Activated naive CD4-positive, alpha-beta T cell treated with anti-CD3 and anti-CD28 coated beads, Interleukin-2, amount 50 U/mL, for 72 hours (primary cell): ENCODE results near the gene ZNF354C. TPM values are rescaled to one million over a fixed set of nuclear protein-coding genes. Genes with fewer than 3 reads are reported as not detected.

Experiments used
- ATAC-seq, 2 donors: fragments of 150-1000 bp; cut with Tn5 transposase; 2 replicates each; pipeline ENCODE4 v1.10.0; 2021; ENCODE audit warnings: mild to moderate bottlenecking in 2 of 2, moderate library complexity in 2 of 2
- DNase-seq, 2 donors: peaks; one replicate each; pipeline ENCODE4 v3.0.0; 2021 to 2022; ENCODE audit warnings: low spot score in 2 of 2
- H3K27ac Mint-ChIP-seq, 2 donors: one replicate each; pipeline ENCODE4 v1.8.0; 2022; ENCODE audit warnings: mild to moderate bottlenecking in 2 of 2, mixed read lengths in 2 of 2
- H3K36me3 Mint-ChIP-seq, 2 donors: one replicate each; pipeline ENCODE4 v1.8.0; 2022; ENCODE audit warnings: mixed read lengths in 2 of 2
- H3K9me3 Mint-ChIP-seq, 2 donors: one replicate each; pipeline ENCODE4 v1.8.0; 2022; ENCODE audit warnings: mixed read lengths in 2 of 2
- total RNA-seq, 2 donors: library from RNA; stranded (reverse); gene quantifications; one replicate each; pipeline ENCODE4 v1.2.3, GENCODE V29; 2022

ZNF354C gene
- total RNA-seq, 2 donors from 2014 or later: 2.8 to 6.9 TPM

- H3K27ac Mint-ChIP-seq: no peak overlapping the region
- no peak for ATAC-seq
- no peaks in the 10 kb centered on the region for H3K36me3 Mint-ChIP-seq
- DNase-seq: peak in 1 of 2 donors; percentile 30
- peaks cover 0 to 4% of the 10 kb centered on the region in 2 donors for H3K9me3 Mint-ChIP-seq
These were observed 62.4 kb downstream of the ZNF354C start for GRCh38 chr5:179122411-179123108.

GRCh38 chr5:179123109-179123426 is 62.9 kb downstream of the ZNF354C start:
- ATAC-seq (no peak), DNase-seq (no peak)
- Mint-ChIP-seq H3K27ac (no peak overlapping the region), H3K9me3 (peaks cover 0 to 4% of the 10 kb centered on the region in 2 donors), H3K36me3 (no peaks in the 10 kb centered on the region)

DNA sequence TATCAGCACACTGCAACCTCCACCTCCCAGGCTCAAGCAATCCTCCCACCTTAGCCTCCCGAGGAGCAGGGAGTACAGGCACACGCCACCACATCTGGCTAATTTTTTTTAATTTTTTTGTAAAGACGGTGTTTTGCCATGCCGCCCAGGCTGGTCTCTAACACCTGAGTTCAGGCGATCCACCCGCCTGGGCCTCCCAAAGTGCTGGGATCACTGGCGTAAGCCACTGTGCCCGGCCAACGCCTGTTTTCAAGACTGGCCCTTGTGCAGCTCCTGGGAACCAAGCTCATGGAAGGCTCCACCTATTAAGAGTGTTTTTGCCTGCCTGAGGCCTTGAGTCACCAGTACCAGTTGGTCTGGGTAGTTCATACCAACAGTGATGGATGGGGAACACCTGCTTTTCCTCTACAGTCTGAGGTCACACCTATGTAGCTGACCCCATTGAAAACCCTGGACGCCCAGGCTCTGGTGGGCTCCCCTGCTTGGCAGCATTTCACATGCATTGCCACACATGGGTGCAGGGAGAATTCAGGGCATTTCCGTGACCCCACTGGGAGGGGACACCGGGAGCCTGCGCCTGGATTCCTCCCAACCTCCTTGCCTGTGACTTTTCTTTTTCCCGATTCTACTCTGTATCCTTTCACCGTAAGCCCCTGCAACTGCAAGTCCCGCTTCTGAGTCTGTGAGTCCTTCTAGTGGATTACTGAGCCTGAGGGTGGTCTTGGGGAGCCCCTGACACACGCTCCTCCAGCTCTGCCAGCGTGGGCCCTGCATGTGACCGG is 63.5 kb downstream of the ZNF354C start:
- Mint-ChIP-seq H3K27ac (peak overlapping the region in 1 of 2 donors; percentile 46), H3K9me3 (peaks cover 0 to 4% of the 10 kb centered on the region in 2 donors), H3K36me3 (no peaks in the 10 kb centered on the region)
- DNase-seq (peak in 1 of 2 donors; percentile 13), ATAC-seq (no peak)

- DNase-seq (peak in 1 of 2 donors; percentile 25), ATAC-seq (no peak)
- Mint-ChIP-seq H3K27ac (peak overlapping the region in 1 of 2 donors; percentile 46), H3K9me3 (peaks cover 0 to 4% of the 10 kb centered on the region in 2 donors), H3K36me3 (no peaks in the 10 kb centered on the region)
These were observed 64.2 kb downstream of the ZNF354C start for GRCh38 chr5:179124273-179124852.

DNA sequence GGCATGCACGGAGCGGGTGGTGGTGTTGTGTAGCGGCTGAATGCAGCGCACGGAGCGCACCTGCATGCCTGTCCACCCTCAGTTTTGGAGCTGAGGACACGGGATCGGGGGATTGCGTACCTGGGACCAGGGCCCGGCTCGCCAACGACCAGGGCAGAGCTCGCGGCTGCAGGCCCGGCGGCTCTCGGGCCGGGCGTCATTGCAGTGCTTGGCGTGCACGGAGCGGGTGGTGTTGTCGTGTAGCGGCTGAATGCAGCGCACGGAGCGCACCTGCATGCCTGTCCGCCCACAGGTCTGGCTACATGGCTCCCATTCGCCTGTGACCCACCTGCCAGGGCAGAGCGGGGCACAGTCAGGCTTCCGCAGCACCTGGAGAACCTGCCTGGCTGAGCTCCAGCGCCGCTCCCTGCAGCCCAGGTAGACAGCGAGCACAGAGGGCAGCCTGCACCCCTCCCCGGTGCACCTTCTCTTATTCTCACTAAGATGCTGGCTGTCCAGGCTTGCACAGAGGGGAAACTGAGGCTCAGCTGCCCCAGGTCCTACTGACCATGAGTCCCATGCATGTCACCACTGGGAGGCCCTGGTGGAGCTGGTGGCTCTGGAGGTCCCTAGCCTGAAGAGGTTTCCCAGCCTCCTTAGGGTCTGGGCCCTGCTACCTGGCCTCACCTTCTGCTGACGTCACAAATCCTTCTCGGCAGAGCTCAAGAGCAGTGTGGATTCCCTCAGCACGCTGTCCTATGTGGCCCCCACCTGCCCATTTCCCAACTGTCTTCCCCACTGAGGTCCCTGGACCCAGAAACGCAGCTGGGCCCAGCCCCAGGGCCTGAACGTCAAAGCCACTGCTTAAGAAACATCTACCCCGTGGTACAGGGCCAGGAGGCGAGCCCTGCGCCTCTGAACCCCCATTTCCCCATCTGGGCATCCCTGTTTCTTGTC is 64.9 kb downstream of the ZNF354C start:
- Mint-ChIP-seq H3K36me3 (no peaks in the 10 kb centered on the region), H3K27ac (no peak overlapping the region), H3K9me3 (peaks cover 0 to 2% of the 10 kb centered on the region in 2 donors)
- ATAC-seq (no peak), DNase-seq (peak in 1 of 2 donors; percentile 37)

DNA sequence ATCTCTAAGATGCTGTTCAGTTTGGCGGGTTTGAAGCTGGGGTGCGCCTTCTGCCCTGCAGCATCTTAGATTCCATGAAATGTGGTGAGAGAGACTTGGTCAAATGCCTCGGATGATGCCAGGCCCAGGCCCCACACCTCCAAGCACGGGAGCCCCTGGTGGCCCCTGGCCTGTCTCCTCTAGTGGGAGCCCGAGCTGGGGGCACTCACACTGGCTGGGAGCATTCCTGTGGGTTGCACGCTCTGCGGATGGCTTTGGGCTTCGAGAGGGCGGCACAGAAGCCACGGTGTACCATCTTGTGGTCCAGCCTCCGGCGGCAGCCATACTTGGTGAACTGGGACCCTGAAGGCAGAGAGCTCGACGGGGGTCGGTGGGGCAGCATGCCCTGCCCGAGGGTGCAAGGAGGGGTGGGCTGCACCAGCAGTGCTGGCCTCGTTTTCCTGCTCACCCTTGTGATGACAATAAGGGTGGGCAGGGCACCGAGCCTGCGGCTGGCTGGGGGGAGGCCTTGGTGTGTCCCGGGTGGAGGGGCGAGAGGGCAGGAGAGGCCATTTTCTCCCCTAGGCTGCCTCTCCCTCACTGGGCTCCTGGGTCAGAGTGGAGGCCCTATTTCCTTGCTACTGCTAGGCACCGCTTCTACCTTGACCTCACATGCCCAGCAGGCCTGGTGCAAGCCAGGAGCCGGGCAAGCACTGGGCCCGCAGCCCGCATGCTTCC is 65.8 kb downstream of the ZNF354C start:
- ATAC-seq: no peak
- Mint-ChIP-seq H3K36me3 (no peaks in the 10 kb centered on the region), H3K27ac (no peak overlapping the region)

DNA sequence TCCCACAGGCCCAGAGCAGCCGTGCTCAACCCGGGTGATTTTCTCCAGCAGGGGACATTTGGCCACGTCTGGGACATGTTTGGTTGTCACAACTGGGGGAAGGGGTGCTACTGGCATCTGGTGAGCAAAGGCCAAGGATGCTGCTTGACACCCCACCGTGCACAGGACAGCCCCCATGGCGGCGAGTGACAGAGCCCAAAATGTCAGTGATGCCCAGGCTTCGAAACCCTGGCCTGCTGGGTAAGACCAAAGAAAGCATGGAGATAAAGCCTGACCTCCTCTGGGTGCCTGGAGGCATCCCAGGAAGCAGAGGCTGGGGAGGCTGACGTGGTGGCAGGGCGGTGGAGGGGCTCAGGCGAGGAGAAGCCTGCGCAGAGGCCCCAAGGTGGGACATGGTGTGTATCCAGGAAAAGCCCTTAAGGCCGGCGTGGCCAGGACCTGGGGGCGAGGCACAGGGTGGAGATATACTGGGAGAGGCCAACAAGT is 66.4 kb downstream of the ZNF354C start:
- no peaks in the 10 kb centered on the region for H3K36me3 Mint-ChIP-seq

More for the DNA sequence above, 65.8 kb downstream of the ZNF354C start:
- DNase-seq: peak in 1 of 2 donors; percentile 41
- no peaks in the 10 kb centered on the region for H3K9me3 Mint-ChIP-seq

GRCh38 chr5:179127136-179128040 is 67.2 kb downstream of the ZNF354C start:
- Mint-ChIP-seq H3K27ac (no peak overlapping the region), H3K9me3 (no peaks in the 10 kb centered on the region), H3K36me3 (no peaks in the 10 kb centered on the region)
- DNase-seq: peak in 1 of 2 donors; percentile 37
- ATAC-seq: no peak

More for the DNA sequence above, 66.4 kb downstream of the ZNF354C start:
- no peak for ATAC-seq
- Mint-ChIP-seq H3K9me3 (no peaks in the 10 kb centered on the region), H3K27ac (no peak overlapping the region)
- peak in 1 of 2 donors; percentile 13 for DNase-seq

GRCh38 chr5:179128041-179128365 is 67.8 kb downstream of the ZNF354C start:
- no peak for DNase-seq
- ATAC-seq: no peak
- Mint-ChIP-seq H3K27ac (no peak overlapping the region), H3K9me3 (no peaks in the 10 kb centered on the region), H3K36me3 (no peaks in the 10 kb centered on the region)

DNA sequence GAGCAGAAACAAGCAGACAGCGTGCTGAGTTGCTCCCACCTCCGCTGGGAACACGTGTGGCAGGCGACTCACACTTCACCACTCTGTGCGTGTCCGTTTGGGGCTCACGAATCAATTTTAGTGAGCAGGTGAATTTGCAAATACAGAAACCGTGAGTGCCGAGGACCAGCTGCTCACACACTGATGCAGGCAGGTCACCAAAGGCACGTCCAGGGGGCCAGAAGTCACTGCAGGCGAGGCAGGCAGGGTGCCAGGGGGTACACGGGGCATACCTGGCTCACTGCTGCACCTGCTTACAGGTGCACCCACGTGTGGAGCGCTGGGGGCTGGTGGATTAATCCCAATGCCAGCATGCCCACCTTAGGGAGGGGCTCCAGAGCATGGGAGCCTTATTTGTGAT is 68.8 kb downstream of the ZNF354C start:
- Mint-ChIP-seq H3K27ac (no peak overlapping the region), H3K9me3 (no peaks in the 10 kb centered on the region), H3K36me3 (no peaks in the 10 kb centered on the region)
- DNase-seq (no peak), ATAC-seq (no peak)

- DNase-seq (no peak), ATAC-seq (no peak)
- Mint-ChIP-seq H3K9me3 (no peaks in the 10 kb centered on the region), H3K36me3 (no peaks in the 10 kb centered on the region), H3K27ac (no peak overlapping the region)
These were observed 69.5 kb downstream of the ZNF354C start for GRCh38 chr5:179129607-179130071.

- Mint-ChIP-seq H3K27ac (no peak overlapping the region), H3K9me3 (peaks cover 0 to 2% of the 10 kb centered on the region in 2 donors), H3K36me3 (no peaks in the 10 kb centered on the region)
- ATAC-seq (no peak), DNase-seq (no peak)
These were observed 70.0 kb downstream of the ZNF354C start for GRCh38 chr5:179130101-179130681.

GRCh38 chr5:179131321-179131835 is 71.2 kb downstream of the ZNF354C start:
- Mint-ChIP-seq H3K36me3 (no peaks in the 10 kb centered on the region), H3K27ac (no peak overlapping the region), H3K9me3 (peaks cover 0 to 3% of the 10 kb centered on the region in 2 donors)
- DNase-seq: no peak
- ATAC-seq: no peak

DNA sequence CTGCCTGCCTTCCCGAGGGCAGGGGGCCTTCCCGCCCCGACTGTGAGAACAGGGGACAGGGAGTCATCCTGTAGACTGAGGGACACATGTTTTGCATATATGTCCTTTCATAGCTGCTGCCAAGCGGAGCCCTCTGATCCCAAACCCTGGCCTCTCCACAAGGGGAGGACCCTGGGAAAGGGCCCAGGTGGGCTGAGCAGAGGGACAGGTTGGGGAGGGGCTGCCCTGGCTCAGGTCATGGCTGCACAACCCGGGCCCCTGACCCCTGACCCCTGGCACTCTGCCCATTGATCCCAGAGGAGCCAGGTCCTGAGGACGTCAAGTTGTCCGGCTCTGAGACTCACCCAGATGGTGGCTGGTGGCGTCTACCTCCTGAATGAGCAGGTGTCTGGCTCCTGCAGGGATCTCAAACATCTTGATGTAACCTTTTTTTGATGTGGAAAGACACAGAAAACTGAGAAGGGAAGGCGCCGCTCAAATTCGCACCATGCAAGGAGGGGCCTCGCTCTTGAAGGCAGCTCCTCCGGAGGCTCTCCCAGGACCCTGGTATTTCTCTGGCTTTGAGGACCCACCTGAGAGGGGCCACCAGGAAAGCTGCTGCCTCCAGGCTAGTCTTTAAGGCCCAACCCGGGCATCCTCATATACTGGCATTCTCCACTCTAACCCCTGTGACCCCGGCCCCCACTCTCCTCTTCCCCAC is 71.9 kb downstream of the ZNF354C start:
- no peaks in the 10 kb centered on the region for H3K36me3 Mint-ChIP-seq
- no peak overlapping the region for H3K27ac Mint-ChIP-seq
- ATAC-seq (no peak), DNase-seq (no peak)
- H3K9me3 Mint-ChIP-seq: peaks cover 0 to 3% of the 10 kb centered on the region in 2 donors
